Measurements from ENCODE around the gene TRPC6.
"Not testable (repeated sequence)": the region's sequence is repeated elsewhere in the genome, so short reads cannot be mapped to it uniquely, and the experiment has no call there.

TRPC6 gene

GRCh38 chr11:101516546-101516945, 67.3 kb downstream of the TRPC6 start:
- DNase-seq, result no peak

- no peak for DNase-seq
Measured at GRCh38 chr11:101511065-101511464, 72.7 kb downstream of the TRPC6 start.

GRCh38 chr11:101510591-101510990, 73.2 kb downstream of the TRPC6 start:
- DNase-seq, result no peak

- no peak for DNase-seq
Measured at GRCh38 chr11:101509922-101510321, 73.9 kb downstream of the TRPC6 start.

GRCh38 chr11:101508370-101508769, 75.4 kb downstream of the TRPC6 start:
- no peak for DNase-seq

GRCh38 chr11:101498891-101499290, 84.9 kb downstream of the TRPC6 start:
- no peak for DNase-seq

- no peak for DNase-seq
Measured at GRCh38 chr11:101497291-101497690, 86.5 kb downstream of the TRPC6 start.

GRCh38 chr11:101487775-101488174, 96.0 kb downstream of the TRPC6 start:
- no peak for DNase-seq

- no peak for DNase-seq
Measured at GRCh38 chr11:101482556-101483124, 101.2 kb downstream of the TRPC6 start.

- DNase-seq, result no peak
Measured at GRCh38 chr11:101478587-101479369, 105.0 kb downstream of the TRPC6 start.

- no peak for DNase-seq
Measured at GRCh38 chr11:101477926-101478325, 105.9 kb downstream of the TRPC6 start.

- DNase-seq, result no peak
Measured at GRCh38 chr11:101476191-101476590, 107.6 kb downstream of the TRPC6 start.

- DNase-seq, result no peak
Measured at GRCh38 chr11:101475699-101476098, 108.1 kb downstream of the TRPC6 start.

- DNase-seq, result no peak
Measured at GRCh38 chr11:101474666-101475065, 109.1 kb downstream of the TRPC6 start.

GRCh38 chr11:101470881-101471520, 112.8 kb downstream of the TRPC6 start:
- no peak for DNase-seq

- DNase-seq, result no peak
Measured at GRCh38 chr11:101470419-101470818, 113.4 kb downstream of the TRPC6 start.

- no peak for DNase-seq
Measured at GRCh38 chr11:101466352-101466751, 117.5 kb downstream of the TRPC6 start.

GRCh38 chr11:101464388-101464787, 119.4 kb downstream of the TRPC6 start:
- DNase-seq, result not testable (repeated sequence)

- DNase-seq, result no peak
Measured at GRCh38 chr11:101459020-101459419, 124.8 kb downstream of the TRPC6 start.

- no peak for DNase-seq
Measured at GRCh38 chr11:101458161-101458560, 125.6 kb downstream of the TRPC6 start.

- no peak for DNase-seq
Measured at GRCh38 chr11:101456812-101457211, 127.0 kb downstream of the TRPC6 start.

GRCh38 chr11:101453682-101454081, 130.1 kb downstream of the TRPC6 start:
- no peak for DNase-seq

GRCh38 chr11:101448881-101449442, 134.8 kb downstream of the TRPC6 start:
- no peak for DNase-seq

GRCh38 chr11:101446726-101447125, 137.1 kb downstream of the TRPC6 start:
- no peak for DNase-seq

Data from effector CD8-positive, alpha-beta T cell (primary cell).